Measurements from ENCODE around the gene KCNIP2. TPM values are rescaled to one million over a fixed set of nuclear protein-coding genes. Genes with fewer than 3 reads are reported as not detected.

KCNIP2 gene
- total RNA-seq, 4 donors from 2014 or later: 0.33 to 2.4 (median 0.39) TPM; not detected in 1

DNA sequence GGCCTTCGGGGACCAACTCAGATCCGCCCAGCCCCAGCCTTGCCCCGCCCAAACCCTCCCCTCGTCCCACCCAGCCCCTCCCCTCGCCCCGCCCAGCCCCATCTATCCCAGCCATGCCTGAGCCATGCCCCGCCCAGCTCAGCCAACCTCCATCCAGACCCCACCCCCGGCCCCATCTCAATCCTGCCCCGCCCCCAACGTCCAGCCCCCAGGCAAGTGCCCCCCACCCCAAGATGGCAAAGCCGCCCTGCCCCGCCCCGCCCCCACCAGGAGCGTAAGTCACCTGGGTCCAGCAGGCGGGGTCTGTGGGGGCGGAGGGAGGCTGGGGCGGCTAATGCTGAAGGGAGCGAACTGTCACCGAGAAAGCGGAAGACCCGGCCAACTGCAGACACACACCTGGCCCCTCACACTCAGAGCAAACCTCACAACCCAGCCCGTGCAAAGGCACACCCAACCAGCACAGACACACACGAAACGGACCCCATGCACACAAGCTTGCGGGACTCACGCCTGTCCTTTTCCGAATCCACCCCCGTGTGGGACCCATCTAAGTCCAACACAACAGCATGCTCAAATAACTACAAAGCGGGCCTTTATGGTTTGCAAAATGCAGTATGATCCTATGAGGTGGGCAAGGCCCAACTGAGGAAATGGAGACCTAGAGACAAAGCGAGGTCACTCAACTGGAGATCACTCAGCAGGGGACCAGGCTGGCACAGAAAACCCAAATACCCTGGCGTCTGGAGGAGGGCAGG lies 13.9 kb downstream of the KCNIP2 start:
- intact Hi-C loops (cut with DNase I; ENCODE audit: low total_unique reads): no loop called here
- no peak for DNase-seq
- no peaks in the 10 kb centered on the region for H3K9me3 ChIP-seq
- peak overlapping the region in 3 of 4 donors; percentile 53 to 67 (median 56) for H3K4me3 ChIP-seq
- peaks cover 0 to 6% of the 10 kb centered on the region in 2 donors for H3K36me3 ChIP-seq
- peak in 1 of 2 donors; percentile 4 for ATAC-seq
- H3K27ac ChIP-seq: peak overlapping the region; percentile 5 to 44 (median 36)
- no peaks in the 10 kb centered on the region for H3K27me3 ChIP-seq
- TF ChIP-seq, protein P1, sequence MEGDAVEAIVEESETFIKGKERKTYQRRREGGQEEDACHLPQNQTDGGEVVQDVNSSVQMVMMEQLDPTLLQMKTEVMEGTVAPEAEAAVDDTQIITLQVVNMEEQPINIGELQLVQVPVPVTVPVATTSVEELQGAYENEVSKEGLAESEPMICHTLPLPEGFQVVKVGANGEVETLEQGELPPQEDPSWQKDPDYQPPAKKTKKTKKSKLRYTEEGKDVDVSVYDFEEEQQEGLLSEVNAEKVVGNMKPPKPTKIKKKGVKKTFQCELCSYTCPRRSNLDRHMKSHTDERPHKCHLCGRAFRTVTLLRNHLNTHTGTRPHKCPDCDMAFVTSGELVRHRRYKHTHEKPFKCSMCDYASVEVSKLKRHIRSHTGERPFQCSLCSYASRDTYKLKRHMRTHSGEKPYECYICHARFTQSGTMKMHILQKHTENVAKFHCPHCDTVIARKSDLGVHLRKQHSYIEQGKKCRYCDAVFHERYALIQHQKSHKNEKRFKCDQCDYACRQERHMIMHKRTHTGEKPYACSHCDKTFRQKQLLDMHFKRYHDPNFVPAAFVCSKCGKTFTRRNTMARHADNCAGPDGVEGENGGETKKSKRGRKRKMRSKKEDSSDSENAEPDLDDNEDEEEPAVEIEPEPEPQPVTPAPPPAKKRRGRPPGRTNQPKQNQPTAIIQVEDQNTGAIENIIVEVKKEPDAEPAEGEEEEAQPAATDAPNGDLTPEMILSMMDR (IDR thresholded peaks at IDR 0.05 in 4 of 5, conservative IDR thresholded peaks at IDR 0.05 in 1 of 5): no peak
- no peak for TF ChIP-seq POLR2A (IDR thresholded peaks at IDR 0.05)
- in situ Hi-C loops (cut with MboI; ENCODE audit: low sequenced_read_pairs in 4 of 4): loop anchor here in 2 of 4 donors (10.0 kb wide), 2 partner anchors 185 to 245 kb away; no protein-coding TSS in a partner anchor
- H3K4me1 ChIP-seq: peaks cover 15 to 19% of the 10 kb centered on the region in 2 donors

DNA sequence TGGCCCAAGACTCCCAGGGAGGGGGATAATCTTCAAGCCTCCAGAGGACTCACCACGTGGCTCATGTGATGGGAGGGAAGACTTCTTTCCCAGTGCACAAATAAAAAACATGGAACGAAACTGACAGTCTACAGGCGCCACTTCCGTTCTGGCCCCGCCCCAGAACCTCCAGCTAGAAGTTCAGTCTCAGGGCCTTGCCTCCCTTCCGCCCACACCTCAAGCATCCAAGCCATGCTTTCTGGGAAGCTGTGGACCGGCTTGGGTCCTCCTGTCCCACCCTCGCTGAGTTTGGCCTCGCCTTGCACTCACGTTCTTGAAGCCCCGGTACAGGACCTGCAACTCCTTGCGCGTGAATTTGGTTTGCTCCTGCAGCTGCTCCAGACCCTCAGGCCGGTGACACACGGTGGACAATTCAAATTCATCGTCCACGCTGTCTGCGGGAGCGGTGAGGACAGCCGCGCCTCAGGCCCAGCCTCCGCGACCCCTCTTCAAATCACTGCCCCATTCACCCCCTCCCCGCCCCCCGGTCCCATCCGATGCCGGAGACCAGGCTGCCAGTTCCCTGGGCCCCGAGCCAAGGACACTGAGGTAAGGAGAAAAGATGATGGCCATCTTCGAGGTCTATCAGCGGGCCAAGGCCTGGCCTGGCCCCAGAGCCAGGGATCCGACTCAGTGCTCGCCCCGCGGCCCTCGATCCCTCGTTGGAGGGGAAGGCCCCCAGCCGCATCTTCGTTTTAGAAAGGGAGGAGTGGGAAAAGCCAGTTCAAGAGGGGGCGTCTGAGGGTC lies 14.6 kb downstream of the KCNIP2 start:
- Histone ChIP-seq H3K4me1 (peaks cover 15 to 19% of the 10 kb centered on the region in 2 donors), H3K9me3 (no peaks in the 10 kb centered on the region), H3K27me3 (no peaks in the 10 kb centered on the region), H3K36me3 (peaks cover 0 to 6% of the 10 kb centered on the region in 2 donors), H3K4me3 (peak overlapping the region in 2 of 4 donors; percentile 20 to 53), H3K27ac (peak overlapping the region in 2 of 4 donors; percentile 5 to 9)
- in situ Hi-C loops (cut with MboI; ENCODE audit: low sequenced_read_pairs in 4 of 4) (no loop called here), intact Hi-C loops (cut with DNase I; ENCODE audit: low total_unique reads) (no loop called here)
- DNase-seq (no peak), ATAC-seq (no peak)
- TF ChIP-seq, protein P1 (IDR thresholded peaks at IDR 0.05 in 4 of 5, conservative IDR thresholded peaks at IDR 0.05 in 1 of 5): no peak
- no peak for TF ChIP-seq POLR2A (IDR thresholded peaks at IDR 0.05)

DNA sequence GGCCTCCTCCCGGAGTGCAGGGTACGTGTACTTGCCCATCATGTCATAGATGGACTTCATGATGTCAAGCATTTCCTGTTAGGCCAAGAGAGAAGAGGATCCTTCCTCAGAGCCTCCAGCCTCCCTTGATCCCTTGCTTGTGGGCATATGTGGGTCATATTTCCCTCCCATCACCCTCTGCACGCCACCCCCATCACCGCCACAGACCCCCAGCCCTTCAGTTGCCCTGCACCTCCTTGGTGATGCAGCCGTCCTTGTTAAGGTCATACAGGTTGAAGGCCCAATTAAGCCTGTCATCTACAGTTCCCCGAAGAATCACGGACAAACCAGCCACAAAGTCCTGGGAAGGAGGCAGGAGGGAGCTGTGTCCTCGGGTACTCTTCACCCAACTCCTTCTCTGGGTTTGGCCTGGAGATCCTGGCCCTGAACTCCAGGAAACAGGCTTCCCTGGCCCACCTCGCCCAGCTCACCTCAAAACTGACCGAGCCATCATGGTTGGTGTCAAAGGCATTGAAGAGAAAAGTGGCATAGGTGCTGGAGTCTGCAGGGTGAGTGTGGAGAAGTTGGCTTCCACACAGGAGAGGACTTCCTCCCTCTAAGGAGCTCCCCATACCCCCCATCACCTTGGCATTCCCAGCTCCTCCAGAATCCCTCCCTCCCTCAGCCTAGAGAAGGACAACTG lies 15.5 kb downstream of the KCNIP2 start:
- peaks cover 15 to 19% of the 10 kb centered on the region in 2 donors for H3K4me1 ChIP-seq
- in situ Hi-C loops (cut with MboI; ENCODE audit: low sequenced_read_pairs in 4 of 4) (no loop called here), intact Hi-C loops (cut with DNase I; ENCODE audit: low total_unique reads) (no loop called here)
- H3K27ac ChIP-seq: no peak overlapping the region
- DNase-seq (no peak), ATAC-seq (no peak)
- TF ChIP-seq POLR2A (IDR thresholded peaks at IDR 0.05): no peak
- TF ChIP-seq, protein P1 (IDR thresholded peaks at IDR 0.05 in 4 of 5, conservative IDR thresholded peaks at IDR 0.05 in 1 of 5): no peak
- H3K27me3 ChIP-seq: no peaks in the 10 kb centered on the region
- H3K36me3 ChIP-seq: peaks cover 0 to 6% of the 10 kb centered on the region in 2 donors
- H3K4me3 ChIP-seq: no peak overlapping the region
- no peaks in the 10 kb centered on the region for H3K9me3 ChIP-seq

DNA sequence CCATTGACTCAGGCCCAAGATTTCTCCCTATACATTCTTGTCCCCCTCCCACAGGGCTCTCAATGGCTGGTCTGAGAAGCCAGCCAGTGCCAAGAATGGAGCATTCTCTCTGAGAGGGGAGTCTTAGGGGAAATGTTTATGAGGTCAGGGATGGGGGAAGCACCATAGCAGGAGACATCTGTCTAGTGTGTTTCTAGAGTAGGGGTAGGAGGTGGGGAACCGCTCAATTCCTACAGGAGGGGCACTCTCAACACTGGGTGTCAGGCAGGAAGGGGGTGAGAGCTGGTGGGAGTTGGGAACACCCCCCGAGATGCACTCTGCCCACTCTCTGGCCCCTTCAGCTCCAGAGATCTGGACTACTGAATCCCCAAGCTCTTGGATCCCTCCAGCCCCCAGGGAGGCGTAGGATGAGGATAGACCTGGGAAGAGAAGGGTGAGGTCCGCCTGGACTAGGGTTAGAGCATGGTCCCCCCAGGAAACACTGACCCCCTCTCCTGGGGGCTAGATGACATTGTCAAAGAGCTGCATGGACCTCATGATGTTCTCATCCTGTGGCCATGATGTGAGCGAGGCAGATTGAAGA lies 16.7 kb downstream of the KCNIP2 start:
- in situ Hi-C loops (cut with MboI; ENCODE audit: low sequenced_read_pairs in 4 of 4) (no loop called here), intact Hi-C loops (cut with DNase I; ENCODE audit: low total_unique reads) (no loop called here)
- ATAC-seq (no peak), DNase-seq (no peak)
- Histone ChIP-seq H3K36me3 (peaks cover 0 to 6% of the 10 kb centered on the region in 2 donors), H3K4me1 (peaks cover 15 to 19% of the 10 kb centered on the region in 2 donors), H3K27ac (no peak overlapping the region), H3K4me3 (no peak overlapping the region), H3K27me3 (no peaks in the 10 kb centered on the region), H3K9me3 (no peaks in the 10 kb centered on the region)
- no peak for TF ChIP-seq POLR2A (IDR thresholded peaks at IDR 0.05)
- TF ChIP-seq, protein P1 (IDR thresholded peaks at IDR 0.05 in 4 of 5, conservative IDR thresholded peaks at IDR 0.05 in 1 of 5): no peak

Measured in gastrocnemius medialis (tissue), 4 donors.